ENCODE data around the gene EIF2D.

DNA sequence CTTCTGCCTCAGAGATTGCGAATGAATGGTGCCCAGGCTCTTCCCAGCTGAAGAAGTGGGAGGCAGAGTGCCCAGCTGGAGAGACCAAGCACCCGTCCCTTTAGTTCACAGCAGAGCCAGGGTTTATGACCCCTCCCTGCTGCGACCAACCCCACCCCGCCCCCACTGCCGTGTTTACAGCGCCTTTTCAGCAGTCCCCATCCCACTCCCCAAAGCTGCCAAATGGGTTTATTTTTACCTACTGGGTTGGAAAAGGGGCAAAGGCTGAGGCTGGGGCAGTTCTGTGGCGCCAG is 46.7 kb upstream of the EIF2D start:
- TF ChIP-seq, protein P1, sequence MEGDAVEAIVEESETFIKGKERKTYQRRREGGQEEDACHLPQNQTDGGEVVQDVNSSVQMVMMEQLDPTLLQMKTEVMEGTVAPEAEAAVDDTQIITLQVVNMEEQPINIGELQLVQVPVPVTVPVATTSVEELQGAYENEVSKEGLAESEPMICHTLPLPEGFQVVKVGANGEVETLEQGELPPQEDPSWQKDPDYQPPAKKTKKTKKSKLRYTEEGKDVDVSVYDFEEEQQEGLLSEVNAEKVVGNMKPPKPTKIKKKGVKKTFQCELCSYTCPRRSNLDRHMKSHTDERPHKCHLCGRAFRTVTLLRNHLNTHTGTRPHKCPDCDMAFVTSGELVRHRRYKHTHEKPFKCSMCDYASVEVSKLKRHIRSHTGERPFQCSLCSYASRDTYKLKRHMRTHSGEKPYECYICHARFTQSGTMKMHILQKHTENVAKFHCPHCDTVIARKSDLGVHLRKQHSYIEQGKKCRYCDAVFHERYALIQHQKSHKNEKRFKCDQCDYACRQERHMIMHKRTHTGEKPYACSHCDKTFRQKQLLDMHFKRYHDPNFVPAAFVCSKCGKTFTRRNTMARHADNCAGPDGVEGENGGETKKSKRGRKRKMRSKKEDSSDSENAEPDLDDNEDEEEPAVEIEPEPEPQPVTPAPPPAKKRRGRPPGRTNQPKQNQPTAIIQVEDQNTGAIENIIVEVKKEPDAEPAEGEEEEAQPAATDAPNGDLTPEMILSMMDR (IDR thresholded peaks at IDR 0.05; ENCODE audit: insufficient read depth, low read length, poor library complexity, severe bottlenecking): no peak
- TF ChIP-seq EZH2phosphoT487 (conservative IDR thresholded peaks at IDR 0.05; ENCODE audit: low read length): no peak

Data from SU-DHL-6 (cell line).